Endodermal cell (in vitro differentiated cells): Measurements from ENCODE around the gene CCDC97. TPM values are rescaled to one million over a fixed set of nuclear protein-coding genes. Genes with fewer than 3 reads are reported as not detected.

Experiments used
- DNase-seq: peaks from one replicate; pipeline ENCODE4 v3.0.0-alpha.2; 2017
- H3K27ac ChIP-seq: 2 replicates; pipeline ENCODE4 v1.5.1; 2013; ENCODE audit warnings: mild to moderate bottlenecking, low read depth, low read length, moderate library complexity
- H3K27me3 ChIP-seq: 2 replicates; pipeline ENCODE4 v1.6.1; 2013; ENCODE audit warnings: mild to moderate bottlenecking, low read length, moderate library complexity; ENCODE audit not compliant: insufficient read depth, control insufficient read depth, poor library complexity, severe bottlenecking
- H3K36me3 ChIP-seq: 2 replicates; pipeline ENCODE4 v1.7.0; 2013; ENCODE audit warnings: mild to moderate bottlenecking, low read length, moderate library complexity; ENCODE audit not compliant: control insufficient read depth, insufficient read depth
- H3K4me1 ChIP-seq: one replicate; pipeline ENCODE4 v1.7.0; 2013; ENCODE audit warnings: low read length; ENCODE audit not compliant: control insufficient read depth, insufficient read depth
- H3K4me3 ChIP-seq: 2 replicates; pipeline ENCODE4 v1.5.1; 2013; ENCODE audit warnings: mild to moderate bottlenecking, low read length, moderate library complexity
- H3K9ac ChIP-seq: 2 replicates; pipeline ENCODE4 v1.6.1; 2013; ENCODE audit warnings: mild to moderate bottlenecking, low read length, moderate library complexity; ENCODE audit not compliant: poor library complexity, severe bottlenecking; ENCODE audit errors: extremely low read depth
- H3K9me3 ChIP-seq: 2 replicates; pipeline ENCODE4 v1.6.1; 2013; ENCODE audit warnings: mild to moderate bottlenecking, low read length, moderate library complexity; ENCODE audit not compliant: control insufficient read depth
- H3K27ac Mint-ChIP-seq: 2 replicates; pipeline ENCODE4 v1.8.0; 2020; ENCODE audit warnings: mixed read lengths
- H3K27me3 Mint-ChIP-seq: 2 replicates; pipeline ENCODE4 v1.8.0; 2021; ENCODE audit warnings: mild to moderate bottlenecking, mixed read lengths; ENCODE audit not compliant: insufficient read depth
- H3K36me3 Mint-ChIP-seq: 2 replicates; pipeline ENCODE4 v1.8.0; 2020; ENCODE audit warnings: low read depth, mixed read lengths
- H3K4me1 Mint-ChIP-seq: 2 replicates; pipeline ENCODE4 v1.8.0; 2020; ENCODE audit warnings: mixed read lengths
- H3K4me3 Mint-ChIP-seq: 2 replicates; pipeline ENCODE4 v1.8.0; 2020; ENCODE audit warnings: mild to moderate bottlenecking, moderate library complexity, mixed read lengths
- H3K9me3 Mint-ChIP-seq: 2 replicates; pipeline ENCODE4 v1.8.0; 2020; ENCODE audit warnings: mild to moderate bottlenecking, mixed read lengths
- WGBS, 2 experiments: methylation state at CpG; one replicate each; pipeline versions ENCODE4 v1.1.5 to v1.1.7; 2013; ENCODE audit warnings: missing lambda C conversion rate in 2 of 2, mixed read lengths in 1 of 2; ENCODE audit not compliant: insufficient coverage in 1 of 2, insufficient read length in 1 of 2; 5-methylcytosine and 5-hydroxymethylcytosine counted together
- total RNA-seq, 2 donors: library from RNA; stranded (reverse); fragmentation: NEBNext Ultra II Directional in 1 of 2; extraction: Animal tissue kit (Norgen Biotek cat#: 25700) in 1 of 2; gene quantifications; 2 replicates in 1 of 2; 3 replicates in 1 of 2; pipeline ENCODE4 v1.2.1, GENCODE V29; 2021
- TF ChIP-seq, protein P1 (sequence below): fragments of 200-600 bp; sonication (generic); conservative IDR thresholded peaks from 2 replicates; pipeline ENCODE4 v1.5.0; 2021; ENCODE audit warnings: antibody characterized with exemption, mild to moderate bottlenecking

Gene CCDC97
- total RNA-seq, 2 donors from 2014 or later: 38.4 to 44.6 TPM

DNA sequence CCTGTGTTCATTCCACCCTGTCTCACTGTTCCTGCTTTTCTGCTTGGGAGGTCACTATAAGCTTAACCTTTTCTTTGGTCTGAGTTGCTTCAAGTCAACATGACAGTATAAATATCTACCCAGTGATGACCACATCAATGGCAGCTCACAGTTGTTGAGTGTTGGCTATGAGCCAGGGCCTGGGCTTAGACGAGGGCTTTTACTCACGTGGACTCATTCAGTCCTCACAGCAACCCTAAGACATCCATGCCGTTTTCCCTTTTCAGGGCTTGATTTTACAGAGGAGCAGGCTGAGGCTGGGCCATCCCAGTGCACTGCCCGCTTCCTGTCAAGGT, 10.2 kb upstream of the CCDC97 start:
- H3K27me3 Mint-ChIP-seq: no peaks in the 10 kb centered on the region
- Histone ChIP-seq H3K27ac (no peak overlapping the region), H3K9ac (no peak overlapping the region), H3K27me3 (no peaks in the 10 kb centered on the region), H3K4me3 (no peak overlapping the region), H3K9me3 (no peaks in the 10 kb centered on the region), H3K4me1 (peaks cover 7% of the 10 kb centered on the region), H3K36me3 (peaks cover 92% of the 10 kb centered on the region)
- no peaks in the 10 kb centered on the region for H3K9me3 Mint-ChIP-seq
- H3K36me3 Mint-ChIP-seq: peaks cover 88% of the 10 kb centered on the region
- H3K27ac Mint-ChIP-seq: peak overlapping the region; percentile 67
- TF ChIP-seq, protein P1, sequence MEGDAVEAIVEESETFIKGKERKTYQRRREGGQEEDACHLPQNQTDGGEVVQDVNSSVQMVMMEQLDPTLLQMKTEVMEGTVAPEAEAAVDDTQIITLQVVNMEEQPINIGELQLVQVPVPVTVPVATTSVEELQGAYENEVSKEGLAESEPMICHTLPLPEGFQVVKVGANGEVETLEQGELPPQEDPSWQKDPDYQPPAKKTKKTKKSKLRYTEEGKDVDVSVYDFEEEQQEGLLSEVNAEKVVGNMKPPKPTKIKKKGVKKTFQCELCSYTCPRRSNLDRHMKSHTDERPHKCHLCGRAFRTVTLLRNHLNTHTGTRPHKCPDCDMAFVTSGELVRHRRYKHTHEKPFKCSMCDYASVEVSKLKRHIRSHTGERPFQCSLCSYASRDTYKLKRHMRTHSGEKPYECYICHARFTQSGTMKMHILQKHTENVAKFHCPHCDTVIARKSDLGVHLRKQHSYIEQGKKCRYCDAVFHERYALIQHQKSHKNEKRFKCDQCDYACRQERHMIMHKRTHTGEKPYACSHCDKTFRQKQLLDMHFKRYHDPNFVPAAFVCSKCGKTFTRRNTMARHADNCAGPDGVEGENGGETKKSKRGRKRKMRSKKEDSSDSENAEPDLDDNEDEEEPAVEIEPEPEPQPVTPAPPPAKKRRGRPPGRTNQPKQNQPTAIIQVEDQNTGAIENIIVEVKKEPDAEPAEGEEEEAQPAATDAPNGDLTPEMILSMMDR: no peak
- 90 to 93% methylated on average over 2 to 4 of the region's 4 CpGs for WGBS, 2 experiments
- no peak overlapping the region for H3K4me3 Mint-ChIP-seq
- H3K4me1 Mint-ChIP-seq: peaks cover 6% of the 10 kb centered on the region
- no peak for DNase-seq

DNA sequence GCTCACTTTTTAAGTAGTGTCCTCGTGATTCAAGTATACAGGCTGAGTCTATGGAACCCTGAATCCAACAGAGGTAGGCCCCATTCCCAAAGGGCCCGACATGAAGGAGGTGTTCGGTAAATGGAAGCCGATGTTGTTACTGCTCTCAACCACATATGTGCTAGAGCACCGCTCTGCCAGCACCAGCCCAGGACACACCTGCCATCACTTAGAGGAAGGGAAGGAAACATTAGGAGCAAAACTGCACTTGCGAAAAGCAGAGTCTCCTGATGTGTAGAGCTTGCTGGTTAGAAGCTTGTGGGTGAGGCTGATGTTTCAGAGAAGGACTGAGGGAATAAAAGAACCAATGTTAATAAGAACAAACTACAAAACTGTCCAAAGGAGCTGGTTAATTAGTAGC, 9.4 kb upstream of the CCDC97 start:
- no peaks in the 10 kb centered on the region for H3K27me3 Mint-ChIP-seq
- peaks cover 92% of the 10 kb centered on the region for H3K36me3 ChIP-seq
- peaks cover 6% of the 10 kb centered on the region for H3K4me1 Mint-ChIP-seq
- H3K4me3 ChIP-seq: no peak overlapping the region
- DNase-seq: no peak
- H3K27ac Mint-ChIP-seq: no peak overlapping the region
- TF ChIP-seq, protein P1: no peak
- H3K36me3 Mint-ChIP-seq: peaks cover 88% of the 10 kb centered on the region
- no peak overlapping the region for H3K27ac ChIP-seq
- WGBS, 2 experiments: 89 to 99% methylated on average over 1 to 6 of the region's 6 CpGs
- peaks cover under 1% of the 10 kb centered on the region for H3K4me1 ChIP-seq
- no peak overlapping the region for H3K4me3 Mint-ChIP-seq
- H3K9me3 ChIP-seq: no peaks in the 10 kb centered on the region
- no peaks in the 10 kb centered on the region for H3K27me3 ChIP-seq
- no peak overlapping the region for H3K9ac ChIP-seq
- H3K9me3 Mint-ChIP-seq: no peaks in the 10 kb centered on the region

DNA sequence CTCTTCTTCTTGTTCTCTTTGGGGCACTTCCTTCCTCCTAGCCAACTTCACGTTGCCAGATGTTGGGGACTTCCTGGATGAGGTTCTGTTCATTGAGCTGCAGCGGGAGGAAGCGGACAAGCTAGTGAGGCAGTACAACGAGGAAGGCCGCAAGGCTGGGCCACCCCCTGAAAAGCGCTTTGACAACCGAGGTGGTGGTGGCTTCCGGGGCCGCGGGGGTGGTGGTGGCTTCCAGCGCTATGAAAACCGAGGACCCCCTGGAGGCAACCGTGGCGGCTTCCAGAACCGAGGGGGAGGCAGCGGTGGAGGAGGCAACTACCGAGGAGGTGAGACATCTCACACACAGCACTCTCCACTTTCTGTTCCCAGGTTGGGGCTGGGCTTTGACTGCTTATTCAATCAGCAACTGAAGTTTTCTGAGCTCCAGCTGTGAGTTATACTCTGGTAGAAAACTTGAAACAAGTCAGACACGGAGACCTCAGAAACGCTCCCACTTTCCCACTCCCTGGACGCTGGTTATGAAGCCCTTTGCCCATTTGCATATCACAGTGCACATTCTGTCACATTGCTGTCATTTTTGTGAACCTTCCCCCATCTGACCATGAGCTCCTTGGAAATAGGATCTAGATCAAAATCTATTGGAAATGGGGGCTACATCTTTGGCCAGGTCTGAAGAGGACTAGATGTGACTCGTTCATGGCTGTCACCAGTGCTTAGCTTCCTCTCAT, 7.2 kb upstream of the CCDC97 start:
- H3K27me3 Mint-ChIP-seq: no peaks in the 10 kb centered on the region

More for the DNA sequence above, 7.2 kb upstream of the CCDC97 start:
- H3K27ac ChIP-seq: no peak overlapping the region
- H3K36me3 Mint-ChIP-seq: peaks cover 86% of the 10 kb centered on the region
- no peaks in the 10 kb centered on the region for H3K4me1 ChIP-seq
- H3K9me3 ChIP-seq: no peaks in the 10 kb centered on the region
- no peaks in the 10 kb centered on the region for H3K27me3 ChIP-seq
- no peak overlapping the region for H3K4me3 ChIP-seq
- H3K4me1 Mint-ChIP-seq: peaks cover 4% of the 10 kb centered on the region
- 93 to 94% methylated on average over 5 to 21 of the region's 21 CpGs for WGBS, 2 experiments
- H3K9ac ChIP-seq: no peak overlapping the region
- no peak overlapping the region for H3K4me3 Mint-ChIP-seq
- DNase-seq: no peak
- H3K9me3 Mint-ChIP-seq: no peaks in the 10 kb centered on the region
- H3K27ac Mint-ChIP-seq: no peak overlapping the region
- H3K36me3 ChIP-seq: peaks cover 92% of the 10 kb centered on the region
- TF ChIP-seq, protein P1: no peak
